ENCODE results near the gene ALPL.

DNA sequence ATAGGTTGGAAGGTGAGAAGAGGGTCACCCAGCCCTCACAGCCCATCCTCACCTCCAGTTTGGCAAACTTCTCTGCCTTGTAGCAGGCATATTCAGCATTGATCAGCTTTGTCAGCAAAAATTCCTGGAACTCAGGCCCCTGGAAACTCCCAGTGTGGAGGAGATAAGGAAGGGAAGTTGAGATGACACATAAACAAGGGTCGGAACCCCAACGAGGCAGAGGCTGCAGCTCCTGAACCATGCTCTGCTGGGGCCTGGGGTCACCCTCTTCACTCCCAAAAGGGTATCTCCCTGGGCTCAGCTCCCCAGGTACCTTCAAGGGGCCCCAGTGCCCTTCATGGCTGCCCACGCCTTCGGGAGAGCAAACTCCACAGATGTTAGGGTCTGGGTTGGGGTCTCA is 99.6 kb downstream of the ALPL start:
- TF ChIP-seq, protein P1, sequence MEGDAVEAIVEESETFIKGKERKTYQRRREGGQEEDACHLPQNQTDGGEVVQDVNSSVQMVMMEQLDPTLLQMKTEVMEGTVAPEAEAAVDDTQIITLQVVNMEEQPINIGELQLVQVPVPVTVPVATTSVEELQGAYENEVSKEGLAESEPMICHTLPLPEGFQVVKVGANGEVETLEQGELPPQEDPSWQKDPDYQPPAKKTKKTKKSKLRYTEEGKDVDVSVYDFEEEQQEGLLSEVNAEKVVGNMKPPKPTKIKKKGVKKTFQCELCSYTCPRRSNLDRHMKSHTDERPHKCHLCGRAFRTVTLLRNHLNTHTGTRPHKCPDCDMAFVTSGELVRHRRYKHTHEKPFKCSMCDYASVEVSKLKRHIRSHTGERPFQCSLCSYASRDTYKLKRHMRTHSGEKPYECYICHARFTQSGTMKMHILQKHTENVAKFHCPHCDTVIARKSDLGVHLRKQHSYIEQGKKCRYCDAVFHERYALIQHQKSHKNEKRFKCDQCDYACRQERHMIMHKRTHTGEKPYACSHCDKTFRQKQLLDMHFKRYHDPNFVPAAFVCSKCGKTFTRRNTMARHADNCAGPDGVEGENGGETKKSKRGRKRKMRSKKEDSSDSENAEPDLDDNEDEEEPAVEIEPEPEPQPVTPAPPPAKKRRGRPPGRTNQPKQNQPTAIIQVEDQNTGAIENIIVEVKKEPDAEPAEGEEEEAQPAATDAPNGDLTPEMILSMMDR (IDR thresholded peaks at IDR 0.05) = no peak
- TF ChIP-seq POLR2AphosphoS5 (IDR thresholded peaks at IDR 0.05) (no peak), POLR2A (IDR thresholded peaks at IDR 0.05) (no peak)
